Panc1 (cell line): ENCODE data around the gene SERTAD2. TPM values are rescaled to one million over a fixed set of nuclear protein-coding genes. Genes with fewer than 3 reads are reported as not detected.
A peak's percentile ranks its signal among the peaks of the same experiment; 100 is the strongest.

Experiments used
- ATAC-seq: fragments of 200-7000 bp; cut with Tn5 transposase; 2 replicates; pipeline ENCODE4 v1.9.1; 2020; ENCODE audit warnings: mild to moderate bottlenecking, moderate library complexity
- BruUV-seq: library from RNA; stranded (reverse); fragments of 400-500 nt; replicated peaks from 2 replicates; lab custom pipeline; 2021; lab: Mats Ljungman, UMichigan
- CTCF ChIA-PET: fragments of 300-600 bp; sonication (Branson Sonifier 250); formaldehyde crosslinking; loops from one replicate; lab custom pipeline; 2022; ENCODE audit warnings: antibody characterized with exemption; lab: Charles Lee
- POLR2A ChIA-PET: fragments of 300-600 bp; sonication (Branson Sonifier 250); formaldehyde crosslinking; loops from one replicate; lab custom pipeline; 2022; ENCODE audit warnings: antibody characterized with exemption; lab: Charles Lee
- DNase-seq: peaks from one replicate; pipeline ENCODE4 v3.0.0-alpha.2; 2010; ENCODE audit warnings: low read depth, low spot score
- H3K27ac ChIP-seq: 2 replicates; pipeline ENCODE4 v1.5.1; 2011; ENCODE audit warnings: mild to moderate bottlenecking, low read length, inconsistent platforms
- H3K27me3 ChIP-seq: fragments of 200-500 bp; sonication (Bioruptor generic); 2 replicates; pipeline ENCODE4 v1.6.0; 2014; ENCODE audit warnings: low read length, inconsistent platforms; ENCODE audit not compliant: control insufficient read depth, insufficient read depth
- H3K36me3 ChIP-seq: fragments of 200-500 bp; sonication (Bioruptor generic); 2 replicates; pipeline ENCODE4 v1.5.1; 2014; ENCODE audit warnings: inconsistent platforms, mild to moderate bottlenecking, low read length, moderate library complexity; ENCODE audit not compliant: control insufficient read depth, insufficient read depth
- H3K4me1 ChIP-seq: 2 replicates; pipeline ENCODE4 v1.5.1; 2011; ENCODE audit warnings: inconsistent platforms, mild to moderate bottlenecking, low read length, moderate library complexity; ENCODE audit not compliant: control insufficient read depth, insufficient read depth
- H3K4me3 ChIP-seq, 2 experiments: 2 replicates each; pipeline ENCODE4 v1.5.1; 2011 to 2012; ENCODE audit warnings: low read depth in 2 of 2, low read length in 2 of 2, mild to moderate bottlenecking in 2 of 2, inconsistent platforms in 1 of 2, moderate library complexity in 1 of 2
- H3K9me3 ChIP-seq: fragments of 200-500 bp; sonication (Bioruptor generic); 2 replicates; pipeline ENCODE4 v1.5.1; 2014; ENCODE audit warnings: low read depth, mild to moderate bottlenecking, inconsistent platforms, low read length, moderate library complexity; ENCODE audit not compliant: control insufficient read depth, insufficient read depth
- CTCF ChIP-seq: fragments of 450-650 bp; IDR thresholded peaks from 2 replicates; pipeline ENCODE4 v1.5.1; 2017; ENCODE audit warnings: mild to moderate bottlenecking
- POLR2AphosphoS5 ChIP-seq: IDR thresholded peaks from 2 replicates; pipeline ENCODE4 v1.6.1; 2012; ENCODE audit warnings: mild to moderate bottlenecking, low read depth, low read length, moderate library complexity
- REST ChIP-seq, 2 experiments: IDR thresholded peaks; 2 replicates each; pipeline ENCODE4 v1.6.1; 2011 to 2012; ENCODE audit warnings: low read depth in 2 of 2, control low read depth in 1 of 2, low read length in 1 of 2, mild to moderate bottlenecking in 1 of 2, moderate library complexity in 1 of 2; ENCODE audit not compliant: insufficient read depth in 1 of 2
- SIN3A ChIP-seq: IDR thresholded peaks from 2 replicates; pipeline ENCODE4 v1.6.1; 2012; ENCODE audit warnings: low read depth, mild to moderate bottlenecking, low read length, moderate library complexity, borderline replicate concordance; ENCODE audit not compliant: insufficient read depth
- TCF7L2 ChIP-seq: IDR thresholded peaks from 2 replicates; pipeline ENCODE4 v1.6.1; 2011; ENCODE audit warnings: mild to moderate bottlenecking, low read depth, low read length, inconsistent platforms
- in situ Hi-C: cut with HindIII; loops from 2 replicates; pipeline ENCODE4 v1.10.0; 2016; ENCODE audit warnings: low sequenced_read_pairs, low pct_unique_long_range_greater_than_20kb
- intact Hi-C: fragments of 100-400 bp; cut with micrococcal nuclease; formaldehyde crosslinking; loops from one replicate; pipeline ENCODE4 v1.10.0; 2022; ENCODE audit not compliant: unreplicated experiment
- total RNA-seq: library from RNA; stranded (reverse); gene quantifications from one replicate; pipeline ENCODE4 v1.2.1, GENCODE V29; 2021; ENCODE audit not compliant: unreplicated experiment

Gene SERTAD2
- total RNA-seq, 1 experiment from 2014 or later, result 24.3 TPM

DNA sequence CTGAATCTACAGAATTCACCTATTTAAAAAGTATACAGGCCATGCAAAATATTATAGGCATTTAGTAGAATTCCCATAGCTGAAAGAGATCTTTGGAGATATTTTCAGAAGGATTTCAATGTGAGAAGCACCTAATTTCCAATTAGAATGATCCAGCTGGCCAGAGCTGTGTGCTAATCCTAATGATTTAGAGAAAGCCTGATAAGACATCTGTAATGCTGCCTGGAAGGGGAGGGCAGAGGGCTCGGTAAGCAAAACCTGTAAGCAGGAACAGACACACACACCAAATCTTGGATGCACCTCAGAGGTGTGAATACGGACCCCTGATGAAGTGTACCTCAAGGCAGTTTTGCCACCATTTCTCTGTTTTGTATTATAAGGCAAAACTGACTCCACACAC lies 14.0 kb downstream of the SERTAD2 start:
- intact Hi-C loops (no loop called here), in situ Hi-C loops (no loop called here)
- peak overlapping the region; percentile 76; the same call in 1 of the 2 replicates for H3K27ac ChIP-seq
- no peak overlapping the region for H3K4me3 ChIP-seq
- ChIA-PET CTCF (no interaction called here), POLR2A (interaction anchor here (0.6 kb wide), 1 partner anchor 57 kb away, joined by 4 read pairs; no protein-coding TSS in a partner anchor)
- ATAC-seq (no peak), DNase-seq (no peak)
- BruUV-seq, result no TSS peak
- peaks cover 59% of the 10 kb centered on the region for H3K4me1 ChIP-seq
- no peaks in the 10 kb centered on the region; the same call in 1 of the 2 replicates for H3K36me3 ChIP-seq
- H3K27me3 ChIP-seq, result no peaks in the 10 kb centered on the region
- TF ChIP-seq POLR2AphosphoS5 (no peak), REST (IDR thresholded peaks at IDR 0.05; ENCODE audit: insufficient read depth in 1 of 2, low read depth in 2 of 2, low read length in 1 of 2) (no peak), CTCF (no peak), SIN3A (no peak), TCF7L2 (no peak)
- no peaks in the 10 kb centered on the region for H3K9me3 ChIP-seq

- in situ Hi-C loops, result no loop called here
- CTCF ChIA-PET, result no interaction called here
These were observed 15.1 kb downstream of the SERTAD2 start for GRCh38 chr2:64638502-64639120.

More at GRCh38 chr2:64638502-64639120, 15.1 kb downstream of the SERTAD2 start:
- ATAC-seq (no peak), DNase-seq (no peak)
- no peak overlapping the region; the same call in 1 of the 2 replicates for H3K27ac ChIP-seq
- POLR2A ChIA-PET, result no interaction called here
- no peaks in the 10 kb centered on the region for H3K27me3 ChIP-seq
- H3K36me3 ChIP-seq, result no peaks in the 10 kb centered on the region; the same call in 1 of the 2 replicates
- intact Hi-C loops, result no loop called here
- H3K4me1 ChIP-seq, result peaks cover 59% of the 10 kb centered on the region
- no peak for TF ChIP-seq POLR2AphosphoS5
- no peak for TF ChIP-seq SIN3A
- no peak for TF ChIP-seq CTCF
- no peak for TF ChIP-seq REST (IDR thresholded peaks at IDR 0.05; ENCODE audit: insufficient read depth in 1 of 2, low read depth in 2 of 2, low read length in 1 of 2)
- H3K4me3 ChIP-seq, result no peak overlapping the region
- no TSS peak for BruUV-seq
- no peaks in the 10 kb centered on the region for H3K9me3 ChIP-seq
